ENCODE measurements around the gene POTEH. TPM values are rescaled to one million over a fixed set of nuclear protein-coding genes. Genes with fewer than 3 reads are reported as not detected.
A peak's percentile ranks its signal among the peaks of the same experiment; 100 is the strongest.
"Not testable (repeated sequence)": the region's sequence is repeated elsewhere in the genome, so short reads cannot be mapped to it uniquely, and the experiment has no call there.

POTEH gene
- total RNA-seq, 1 experiment from 2014 or later: not detected

DNA sequence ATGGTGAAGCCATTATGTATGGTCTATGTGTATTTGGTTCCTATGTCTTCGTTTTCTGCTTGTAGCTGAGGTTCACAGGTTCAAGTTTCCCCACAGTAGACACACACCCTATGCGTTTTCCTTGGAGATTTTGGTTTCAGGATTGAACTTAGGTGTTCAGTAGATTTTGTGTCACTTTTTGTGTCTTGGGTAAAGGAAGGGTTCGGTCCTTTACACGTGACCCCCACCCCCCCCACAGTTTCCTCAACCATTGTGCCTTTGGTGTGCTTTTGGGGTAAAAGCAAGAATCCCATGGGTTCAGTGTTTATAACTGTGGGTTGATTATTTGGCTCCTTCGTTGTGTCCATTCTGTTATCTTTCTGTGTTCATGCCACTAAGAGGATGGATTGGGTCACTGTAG is 24.3 kb upstream of the POTEH start:
- H3K9me3 ChIP-seq (ENCODE audit: low read length); BruUV-seq (replicated peaks); H3K9me2 ChIP-seq (replicated peaks; ENCODE audit: low read length); H2AFZ ChIP-seq (ENCODE audit: low read length); H3K4me3 ChIP-seq (ENCODE audit: low read length); H3K9ac ChIP-seq (ENCODE audit: low read length); H3K36me3 ChIP-seq (ENCODE audit: low read depth, low read length); ATAC-seq; intact Hi-C loops (cut with micrococcal nuclease); H3K4me1 ChIP-seq (ENCODE audit: insufficient read depth, low read length); CTCF ChIA-PET; H3K27ac ChIP-seq (ENCODE audit: low read length); H3K27me3 ChIP-seq (ENCODE audit: low read length); POLR2A ChIA-PET (ENCODE audit: unreplicated experiment); H3K4me2 ChIP-seq (ENCODE audit: low read length); H3F3A ChIP-seq (ENCODE audit: low read length, unreplicated experiment); H3K79me2 ChIP-seq (ENCODE audit: low read length); H4K20me1 ChIP-seq (ENCODE audit: low read length): not testable (repeated sequence)
- peak; percentile 1 for DNase-seq

DNA sequence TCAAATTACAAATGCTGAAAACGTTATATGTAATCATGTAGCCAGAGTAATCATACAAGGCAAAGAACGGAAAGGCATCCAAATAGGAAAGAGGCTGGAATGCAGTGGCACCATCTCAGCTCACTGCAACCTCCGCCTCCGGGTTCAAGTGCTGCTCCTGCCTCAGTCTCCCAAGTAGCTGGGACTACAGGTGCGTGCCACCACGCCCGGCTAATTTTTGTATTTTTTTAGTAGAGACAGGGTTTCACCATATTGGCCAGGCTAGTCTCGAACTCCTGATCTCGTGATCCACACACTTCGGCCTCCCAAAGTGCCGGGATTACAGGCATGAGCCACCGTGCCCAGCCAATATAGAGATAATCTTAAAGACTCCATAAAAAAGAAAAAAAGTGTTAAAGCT is 20.4 kb upstream of the POTEH start:
- CTCF ChIA-PET; H3K79me2 ChIP-seq (ENCODE audit: low read length); H2AFZ ChIP-seq (ENCODE audit: low read length); DNase-seq; BruUV-seq (replicated peaks); H3F3A ChIP-seq (ENCODE audit: low read length, unreplicated experiment); POLR2A ChIA-PET (ENCODE audit: unreplicated experiment); H3K9ac ChIP-seq (ENCODE audit: low read length); H4K20me1 ChIP-seq (ENCODE audit: low read length); H3K9me3 ChIP-seq (ENCODE audit: low read length); H3K4me2 ChIP-seq (ENCODE audit: low read length); H3K9me2 ChIP-seq (replicated peaks; ENCODE audit: low read length); H3K4me1 ChIP-seq (ENCODE audit: insufficient read depth, low read length); H3K36me3 ChIP-seq (ENCODE audit: low read depth, low read length); H3K27me3 ChIP-seq (ENCODE audit: low read length); H3K27ac ChIP-seq (ENCODE audit: low read length); ATAC-seq; intact Hi-C loops (cut with micrococcal nuclease); H3K4me3 ChIP-seq (ENCODE audit: low read length): not testable (repeated sequence)

DNA sequence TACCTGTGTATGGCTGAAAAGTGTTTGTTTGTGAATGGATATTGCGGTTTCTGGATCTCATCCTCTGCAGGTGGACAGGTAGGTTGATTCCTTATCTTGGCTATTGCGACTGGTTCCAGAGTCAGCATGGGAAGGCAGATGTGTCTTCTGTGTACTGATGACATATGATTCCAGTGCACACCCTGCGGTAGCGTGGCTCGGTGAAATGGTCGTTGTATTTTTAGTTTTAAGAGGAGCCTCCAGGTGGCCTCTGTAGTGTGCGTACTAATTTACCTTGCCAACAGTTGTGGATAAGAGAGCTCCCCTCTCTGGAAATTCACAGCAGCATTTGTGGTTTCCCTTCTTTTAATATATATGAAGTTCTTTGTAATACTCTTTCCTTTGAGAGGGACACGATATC is 10.1 kb upstream of the POTEH start:
- ATAC-seq; POLR2A ChIA-PET (ENCODE audit: unreplicated experiment); H3K9ac ChIP-seq (ENCODE audit: low read length); H3K9me2 ChIP-seq (replicated peaks; ENCODE audit: low read length); H3K9me3 ChIP-seq (ENCODE audit: low read length); CTCF ChIA-PET; H4K20me1 ChIP-seq (ENCODE audit: low read length); H3K79me2 ChIP-seq (ENCODE audit: low read length); H3K36me3 ChIP-seq (ENCODE audit: low read depth, low read length); BruUV-seq (replicated peaks); H3K4me1 ChIP-seq (ENCODE audit: insufficient read depth, low read length); intact Hi-C loops (cut with micrococcal nuclease); H3K27me3 ChIP-seq (ENCODE audit: low read length); H3K4me3 ChIP-seq (ENCODE audit: low read length); H3F3A ChIP-seq (ENCODE audit: low read length, unreplicated experiment); H3K27ac ChIP-seq (ENCODE audit: low read length); H3K4me2 ChIP-seq (ENCODE audit: low read length); H2AFZ ChIP-seq (ENCODE audit: low read length): not testable (repeated sequence)
- peak; percentile 0 for DNase-seq

DNA sequence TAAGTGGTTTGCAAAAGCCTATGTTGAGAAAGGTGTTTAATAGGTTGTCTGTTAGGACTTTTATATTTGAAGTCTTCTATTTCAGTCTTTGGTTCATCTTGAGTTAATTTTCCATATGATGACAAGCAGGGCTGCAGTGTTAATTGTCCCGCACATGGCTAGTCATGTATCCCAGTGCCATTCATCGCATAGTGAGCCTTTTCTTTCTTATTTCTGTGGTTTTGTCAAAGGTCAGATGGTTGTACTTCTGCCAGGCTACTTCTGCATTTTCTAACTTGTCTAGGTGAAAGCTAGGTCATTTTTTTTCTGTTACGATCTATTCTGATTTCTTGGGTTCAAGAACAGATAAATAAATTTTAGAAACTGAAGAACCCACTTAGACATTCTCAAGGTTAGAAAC is 5.7 kb upstream of the POTEH start:
- ATAC-seq; H3K27ac ChIP-seq (ENCODE audit: low read length); POLR2A ChIA-PET (ENCODE audit: unreplicated experiment); H3K4me1 ChIP-seq (ENCODE audit: insufficient read depth, low read length); intact Hi-C loops (cut with micrococcal nuclease); H3K4me3 ChIP-seq (ENCODE audit: low read length); BruUV-seq (replicated peaks); DNase-seq; H3F3A ChIP-seq (ENCODE audit: low read length, unreplicated experiment); H2AFZ ChIP-seq (ENCODE audit: low read length); H3K9me3 ChIP-seq (ENCODE audit: low read length); H3K27me3 ChIP-seq (ENCODE audit: low read length); H3K79me2 ChIP-seq (ENCODE audit: low read length); H3K9ac ChIP-seq (ENCODE audit: low read length); H3K4me2 ChIP-seq (ENCODE audit: low read length); H3K9me2 ChIP-seq (replicated peaks; ENCODE audit: low read length); H3K36me3 ChIP-seq (ENCODE audit: low read depth, low read length); H4K20me1 ChIP-seq (ENCODE audit: low read length); CTCF ChIA-PET: not testable (repeated sequence)

DNA sequence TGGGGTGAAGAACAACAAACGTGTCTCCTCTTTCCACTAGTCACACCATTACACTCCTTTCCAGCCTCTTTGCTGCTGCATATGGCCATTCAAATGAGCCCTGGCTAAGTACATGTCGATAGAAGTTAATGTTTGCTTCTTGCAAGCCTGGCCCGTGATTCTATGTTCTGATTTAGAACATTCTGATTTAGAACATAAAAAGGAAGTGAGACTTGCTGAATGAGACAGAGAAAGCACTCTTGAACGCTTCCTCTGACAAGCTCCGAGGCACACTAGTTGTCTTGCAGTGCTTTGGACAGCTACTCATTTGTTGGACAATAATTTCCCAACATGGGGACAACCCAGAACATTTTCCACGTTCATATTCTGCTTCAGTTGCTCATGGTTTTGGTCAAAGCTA is 5.1 kb upstream of the POTEH start:
- H3K4me1 ChIP-seq (ENCODE audit: insufficient read depth, low read length); DNase-seq; H2AFZ ChIP-seq (ENCODE audit: low read length); H3K9me2 ChIP-seq (replicated peaks; ENCODE audit: low read length); H3K27ac ChIP-seq (ENCODE audit: low read length); H3K9me3 ChIP-seq (ENCODE audit: low read length); H4K20me1 ChIP-seq (ENCODE audit: low read length); H3K36me3 ChIP-seq (ENCODE audit: low read depth, low read length); ATAC-seq; H3K79me2 ChIP-seq (ENCODE audit: low read length); H3K9ac ChIP-seq (ENCODE audit: low read length); BruUV-seq (replicated peaks); CTCF ChIA-PET; intact Hi-C loops (cut with micrococcal nuclease); H3K4me2 ChIP-seq (ENCODE audit: low read length); POLR2A ChIA-PET (ENCODE audit: unreplicated experiment); H3K4me3 ChIP-seq (ENCODE audit: low read length); H3F3A ChIP-seq (ENCODE audit: low read length, unreplicated experiment); H3K27me3 ChIP-seq (ENCODE audit: low read length): not testable (repeated sequence)

DNA sequence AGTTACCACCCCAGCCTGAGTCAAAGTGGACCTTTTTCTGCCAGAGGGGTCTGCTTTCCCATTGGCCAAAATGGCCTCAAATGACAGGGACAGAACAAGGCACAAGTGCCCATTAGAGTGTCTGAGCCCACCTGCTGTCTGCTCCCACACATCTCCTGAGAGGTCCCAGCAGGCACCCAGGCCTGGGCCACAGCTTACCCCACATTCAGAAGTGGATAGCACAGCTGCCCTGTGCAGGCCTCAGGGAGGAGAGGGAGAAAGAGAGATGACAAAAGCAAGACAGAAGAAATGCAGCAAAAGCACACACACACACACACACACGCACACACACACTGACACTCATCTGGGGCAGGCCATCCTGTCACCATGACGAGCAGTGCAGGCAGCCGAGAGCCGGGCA is 4.2 kb upstream of the POTEH start:
- POLR2A ChIA-PET (ENCODE audit: unreplicated experiment); H3K9me3 ChIP-seq (ENCODE audit: low read length); intact Hi-C loops (cut with micrococcal nuclease); ATAC-seq; H3K4me3 ChIP-seq (ENCODE audit: low read length); H3F3A ChIP-seq (ENCODE audit: low read length, unreplicated experiment); CTCF ChIA-PET; DNase-seq; H3K27ac ChIP-seq (ENCODE audit: low read length); H3K4me1 ChIP-seq (ENCODE audit: insufficient read depth, low read length); H3K9me2 ChIP-seq (replicated peaks; ENCODE audit: low read length); H3K4me2 ChIP-seq (ENCODE audit: low read length); H3K79me2 ChIP-seq (ENCODE audit: low read length); H3K36me3 ChIP-seq (ENCODE audit: low read depth, low read length); H2AFZ ChIP-seq (ENCODE audit: low read length); H4K20me1 ChIP-seq (ENCODE audit: low read length); H3K9ac ChIP-seq (ENCODE audit: low read length); H3K27me3 ChIP-seq (ENCODE audit: low read length); BruUV-seq (replicated peaks): not testable (repeated sequence)

DNA sequence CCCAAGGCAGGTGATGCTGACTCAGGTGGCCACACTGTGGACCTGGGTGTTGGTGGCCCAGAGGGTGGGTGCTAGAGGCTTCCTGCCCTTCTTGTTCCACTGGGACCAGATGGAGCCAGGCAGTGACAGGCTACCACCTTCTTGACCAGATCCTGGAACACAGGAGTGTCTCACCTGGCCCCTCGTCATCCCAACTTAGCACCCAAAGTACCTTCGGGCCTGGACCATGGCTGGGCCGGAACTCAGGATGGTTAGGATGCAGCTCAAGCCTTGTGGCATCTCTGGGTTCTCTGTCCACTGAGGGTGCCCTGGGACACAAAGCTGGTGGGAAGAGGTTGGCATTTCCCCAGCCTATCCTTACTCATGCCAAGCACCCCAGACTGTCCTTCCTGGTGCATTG is 2.7 kb upstream of the POTEH start:
- H3K27ac ChIP-seq (ENCODE audit: low read length); ATAC-seq; H3K9me2 ChIP-seq (replicated peaks; ENCODE audit: low read length); POLR2A ChIA-PET (ENCODE audit: unreplicated experiment); H3K4me2 ChIP-seq (ENCODE audit: low read length); H3K4me1 ChIP-seq (ENCODE audit: insufficient read depth, low read length); H3K9ac ChIP-seq (ENCODE audit: low read length); BruUV-seq (replicated peaks); H3K36me3 ChIP-seq (ENCODE audit: low read depth, low read length); CTCF ChIA-PET; H3F3A ChIP-seq (ENCODE audit: low read length, unreplicated experiment); intact Hi-C loops (cut with micrococcal nuclease); H3K9me3 ChIP-seq (ENCODE audit: low read length); H2AFZ ChIP-seq (ENCODE audit: low read length); H3K4me3 ChIP-seq (ENCODE audit: low read length); DNase-seq; H3K79me2 ChIP-seq (ENCODE audit: low read length); H3K27me3 ChIP-seq (ENCODE audit: low read length); H4K20me1 ChIP-seq (ENCODE audit: low read length): not testable (repeated sequence)
